CD14-positive monocyte (primary cell): Measurements from ENCODE around the gene RLN2. TPM values are rescaled to one million over a fixed set of nuclear protein-coding genes. Genes with fewer than 3 reads are reported as not detected.
"Not testable (repeated sequence)": the region's sequence is repeated elsewhere in the genome, so short reads cannot be mapped to it uniquely, and the experiment has no call there.

Experiments used
- DNase-seq, 3 donors: peaks; one replicate each; pipeline ENCODE4 v3.0.0-alpha.2; 2011 to 2022
- H2AFZ ChIP-seq: 2 replicates; pipeline ENCODE4 v1.6.0; 2012; ENCODE audit warnings: mild to moderate bottlenecking, low read depth, low read length, inconsistent platforms; ENCODE audit not compliant: insufficient read depth, poor library complexity, severe bottlenecking
- H3K27ac ChIP-seq, 2 donors: 1 replicate in 1 of 2; 2 replicates in 1 of 2; pipeline ENCODE4 v1.5.1; 2012 to 2013; ENCODE audit warnings: low read length in 2 of 2, control low read depth in 1 of 2, inconsistent platforms in 1 of 2, low read depth in 1 of 2, mild to moderate bottlenecking in 1 of 2
- H3K27me3 ChIP-seq, 2 donors: one replicate each; pipeline versions ENCODE4 v1.6.0 to v1.6.1; 2011 to 2013; ENCODE audit warnings: low read length in 2 of 2; ENCODE audit not compliant: control insufficient read depth in 2 of 2, insufficient read depth in 2 of 2
- H3K36me3 ChIP-seq, 2 donors: replicated peaks in 1 of 2; 1 replicate in 1 of 2; 2 replicates in 1 of 2; pipeline versions ENCODE4 v1.5.1 to v1.6.1; 2012 to 2013; ENCODE audit warnings: low read length in 2 of 2, control low read depth in 1 of 2, inconsistent platforms in 1 of 2, mild to moderate bottlenecking in 1 of 2; ENCODE audit not compliant: insufficient read depth in 2 of 2, control insufficient read depth in 1 of 2
- H3K4me1 ChIP-seq, 2 donors: 1 replicate in 1 of 2; 2 replicates in 1 of 2; pipeline versions ENCODE4 v1.5.1 to v1.6.1; 2012 to 2013; ENCODE audit warnings: low read length in 2 of 2, control low read depth in 1 of 2, inconsistent platforms in 1 of 2, mild to moderate bottlenecking in 1 of 2, moderate library complexity in 1 of 2; ENCODE audit not compliant: insufficient read depth in 2 of 2, control insufficient read depth in 1 of 2
- H3K4me2 ChIP-seq: replicated peaks from 2 replicates; pipeline ENCODE3; 2012; ENCODE audit warnings: low read length, moderate library complexity, mild to moderate bottlenecking; ENCODE audit not compliant: poor library complexity, severe bottlenecking; ENCODE audit errors: extremely low read depth
- H3K4me3 ChIP-seq, 3 experiments: fragments of 200-600 bp in 1 of 3; sonication (generic) in 1 of 3; replicated peaks in 1 of 3; 1 replicate in 2 of 3; 2 replicates in 1 of 3; pipeline ENCODE4 v1.5.1; 2011 to 2013; ENCODE audit warnings: low read length in 3 of 3, mild to moderate bottlenecking in 3 of 3, control low read depth in 2 of 3, low read depth in 2 of 3, inconsistent platforms in 1 of 3, moderate library complexity in 1 of 3
- H3K79me2 ChIP-seq: 2 replicates; pipeline ENCODE4 v1.6.0; 2012; ENCODE audit warnings: mild to moderate bottlenecking, control low read depth, inconsistent platforms, low read length, moderate library complexity; ENCODE audit not compliant: insufficient read depth
- H3K9ac ChIP-seq: 2 replicates; pipeline ENCODE4 v1.6.0; 2017; ENCODE audit warnings: low read length, mild to moderate bottlenecking; ENCODE audit not compliant: insufficient read depth, poor library complexity, severe bottlenecking
- H3K9me3 ChIP-seq, 2 donors: replicated peaks in 1 of 2; 1 replicate in 1 of 2; 2 replicates in 1 of 2; pipeline versions ENCODE4 v1.5.1 to v1.6.1; 2012 to 2013; ENCODE audit warnings: low read length in 2 of 2, control low read depth in 1 of 2; ENCODE audit not compliant: control insufficient read depth in 1 of 2, insufficient read depth in 1 of 2
- H4K20me1 ChIP-seq: 2 replicates; pipeline ENCODE4 v1.6.0; 2012; ENCODE audit warnings: mild to moderate bottlenecking, low read length, control low read depth, moderate library complexity; ENCODE audit not compliant: insufficient read depth
- H3K27ac Mint-ChIP-seq, 7 donors: one replicate each; pipeline ENCODE4 v1.8.0; 2020; ENCODE audit warnings: mild to moderate bottlenecking in 7 of 7, mixed read lengths in 7 of 7, moderate library complexity in 6 of 7, inconsistent platforms in 2 of 7
- H3K27me3 Mint-ChIP-seq, 3 donors: one replicate each; pipeline ENCODE4 v1.8.0; 2021 to 2022; ENCODE audit warnings: low read depth in 3 of 3, mild to moderate bottlenecking in 3 of 3, mixed read lengths in 3 of 3, moderate library complexity in 3 of 3, inconsistent platforms in 1 of 3
- H3K36me3 Mint-ChIP-seq, 2 donors: one replicate each; pipeline ENCODE4 v1.8.0; 2020; ENCODE audit warnings: mixed read lengths in 2 of 2, inconsistent platforms in 1 of 2, mild to moderate bottlenecking in 1 of 2
- H3K4me1 Mint-ChIP-seq: one replicate; pipeline ENCODE4 v1.8.0; 2020; ENCODE audit warnings: mild to moderate bottlenecking, mixed read lengths
- H3K4me3 Mint-ChIP-seq, 2 donors: one replicate each; pipeline ENCODE4 v1.8.0; 2020; ENCODE audit warnings: mild to moderate bottlenecking in 2 of 2, mixed read lengths in 2 of 2, moderate library complexity in 1 of 2
- H3K9me3 Mint-ChIP-seq, 7 donors: one replicate each; pipeline ENCODE4 v1.8.0; 2020 to 2022; ENCODE audit warnings: mixed read lengths in 7 of 7, mild to moderate bottlenecking in 6 of 7, moderate library complexity in 6 of 7, inconsistent platforms in 2 of 7
- WGBS: methylation state at CpG from one replicate; pipeline ENCODE4 v1.1.5; 2013; ENCODE audit warnings: missing lambda C conversion rate; ENCODE audit not compliant: insufficient coverage; 5-methylcytosine and 5-hydroxymethylcytosine counted together
- intact Hi-C, 2 donors: fragments of 100-400 bp; cut with micrococcal nuclease; formaldehyde crosslinking; loops; one replicate each; pipeline versions ENCODE4 v1.15.0 to v1.15.1; 2023
- polyA plus RNA-seq, 3 donors: library from polyadenylated mRNA; depleted of rRNA in 1 of 3; unstranded in 2 of 3; stranded (reverse) in 1 of 3; fragments of 300-500 nt in 2 of 3; fragments of >200 nt in 1 of 3; fragmentation: Illumina TruSeq in 2 of 3; gene quantifications; 1 replicate in 2 of 3; 2 replicates in 1 of 3; pipeline ENCODE4 v1.2.3, GENCODE V29; 2012 to 2021
- TF ChIP-seq, protein P1 (sequence below): fragments of 200-600 bp; IDR thresholded peaks from one replicate; pipeline ENCODE4 v1.8.0; 2022; ENCODE audit warnings: antibody characterized with exemption, mild to moderate bottlenecking

RLN2 gene
- polyA plus RNA-seq, 3 donors = not detected

DNA sequence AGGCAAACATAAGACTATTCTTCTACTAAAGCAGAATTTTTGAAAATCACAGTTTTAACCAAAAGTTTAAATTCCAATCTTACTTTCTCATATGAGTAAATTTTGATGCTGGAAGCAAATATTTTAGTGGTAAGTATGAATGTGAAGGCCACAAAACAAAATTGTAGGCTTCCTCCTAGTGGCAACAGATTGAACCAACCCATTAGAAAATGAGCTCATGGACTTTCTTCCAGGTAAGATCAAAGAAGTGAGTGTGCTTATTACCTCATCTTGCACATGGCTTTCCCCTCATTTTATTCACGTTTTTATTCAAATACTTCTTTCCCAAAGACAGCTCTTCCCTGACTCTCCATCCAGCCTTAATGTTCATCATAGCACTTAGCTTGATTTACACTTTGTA lies 16.5 kb upstream of the RLN2 start:
- Histone ChIP-seq H3K36me3 (no peaks in the 10 kb centered on the region), H3K4me3 (no peak overlapping the region), H3K27me3 (no peaks in the 10 kb centered on the region), H3K4me2 (no peak overlapping the region), H3K79me2 (no peaks in the 10 kb centered on the region), H4K20me1 (no peaks in the 10 kb centered on the region), H2AFZ (no peak overlapping the region), H3K27ac (no peak overlapping the region), H3K9ac (no peak overlapping the region), H3K4me1 (peaks cover 0 to 6% of the 10 kb centered on the region in 2 donors), H3K9me3 (no peaks in the 10 kb centered on the region)
- Mint-ChIP-seq H3K27me3 (peaks cover 0 to 3% (median 3%) of the 10 kb centered on the region in 3 donors), H3K27ac (no peak overlapping the region), H3K9me3 (peaks cover 3 to 6% (median 4%) of the 10 kb centered on the region in 7 donors), H3K4me1 (peaks cover 12% of the 10 kb centered on the region), H3K36me3 (no peaks in the 10 kb centered on the region), H3K4me3 (no peak overlapping the region)
- no peak for DNase-seq
- intact Hi-C loops = loop anchor here in 1 of 2 donors (10.0 kb wide), 1 partner anchor 54 kb away; no protein-coding TSS in a partner anchor
- no CpG with 5 or more reads among the region's 1 CpG for WGBS
- TF ChIP-seq, protein P1, sequence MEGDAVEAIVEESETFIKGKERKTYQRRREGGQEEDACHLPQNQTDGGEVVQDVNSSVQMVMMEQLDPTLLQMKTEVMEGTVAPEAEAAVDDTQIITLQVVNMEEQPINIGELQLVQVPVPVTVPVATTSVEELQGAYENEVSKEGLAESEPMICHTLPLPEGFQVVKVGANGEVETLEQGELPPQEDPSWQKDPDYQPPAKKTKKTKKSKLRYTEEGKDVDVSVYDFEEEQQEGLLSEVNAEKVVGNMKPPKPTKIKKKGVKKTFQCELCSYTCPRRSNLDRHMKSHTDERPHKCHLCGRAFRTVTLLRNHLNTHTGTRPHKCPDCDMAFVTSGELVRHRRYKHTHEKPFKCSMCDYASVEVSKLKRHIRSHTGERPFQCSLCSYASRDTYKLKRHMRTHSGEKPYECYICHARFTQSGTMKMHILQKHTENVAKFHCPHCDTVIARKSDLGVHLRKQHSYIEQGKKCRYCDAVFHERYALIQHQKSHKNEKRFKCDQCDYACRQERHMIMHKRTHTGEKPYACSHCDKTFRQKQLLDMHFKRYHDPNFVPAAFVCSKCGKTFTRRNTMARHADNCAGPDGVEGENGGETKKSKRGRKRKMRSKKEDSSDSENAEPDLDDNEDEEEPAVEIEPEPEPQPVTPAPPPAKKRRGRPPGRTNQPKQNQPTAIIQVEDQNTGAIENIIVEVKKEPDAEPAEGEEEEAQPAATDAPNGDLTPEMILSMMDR = no peak

DNA sequence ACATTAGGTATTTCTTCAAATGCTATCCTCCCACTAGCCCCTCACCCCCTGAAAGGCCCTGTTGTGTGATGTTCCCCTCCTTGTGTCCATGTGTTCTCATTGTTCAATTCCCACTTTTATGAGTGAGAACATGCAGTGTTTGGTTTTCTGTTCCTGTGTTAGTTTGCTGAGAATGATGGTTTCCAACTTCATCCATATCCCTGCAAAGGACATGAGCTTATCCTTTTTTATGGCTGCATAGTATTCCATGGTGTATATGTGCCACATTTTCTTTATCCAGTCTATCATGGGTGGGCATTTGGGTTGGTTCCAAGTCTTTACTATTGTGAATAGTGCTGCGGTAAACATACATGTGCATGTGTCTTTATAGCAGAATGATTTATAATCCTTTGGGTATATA lies 11.9 kb upstream of the RLN2 start:
- H3K4me1 Mint-ChIP-seq, H3K4me3 ChIP-seq, H3K9ac ChIP-seq, H3K36me3 Mint-ChIP-seq, H3K79me2 ChIP-seq, H3K4me2 ChIP-seq, H4K20me1 ChIP-seq, H3K27ac Mint-ChIP-seq, H3K27ac ChIP-seq, H3K27me3 ChIP-seq, H3K4me3 Mint-ChIP-seq, H3K27me3 Mint-ChIP-seq, DNase-seq, H3K4me1 ChIP-seq, H3K36me3 ChIP-seq, intact Hi-C loops, H2AFZ ChIP-seq: not testable (repeated sequence)
- H3K9me3 ChIP-seq = peaks cover 12 to 19% of the 10 kb centered on the region in 2 donors
- peaks cover 10 to 24% (median 15%) of the 10 kb centered on the region in 7 donors for H3K9me3 Mint-ChIP-seq
- no CpG with 5 or more reads among the region's 1 CpG for WGBS
